KMS-11 (cell line): ENCODE data around the gene KCNAB1.

ENCODE experiments used
- H2AFZ ChIP-seq: fragments of 200-600 bp; sonication (generic); 2 replicates; pipeline ENCODE4 v1.6.1; 2016; ENCODE audit warnings: antibody characterized with exemption, mixed run types, low read depth
- H3K27ac ChIP-seq: fragments of 200-600 bp; sonication (generic); 2 replicates; pipeline ENCODE4 v1.6.1; 2016; ENCODE audit warnings: mild to moderate bottlenecking, mixed run types
- H3K27me3 ChIP-seq: fragments of 200-600 bp; sonication (generic); 2 replicates; pipeline ENCODE4 v1.6.1; 2017; ENCODE audit warnings: mild to moderate bottlenecking, low read depth, mixed run types, moderate library complexity; ENCODE audit not compliant: insufficient read depth
- H3K36me3 ChIP-seq: fragments of 200-600 bp; sonication (generic); 2 replicates; pipeline ENCODE4 v1.6.1; 2017; ENCODE audit warnings: mild to moderate bottlenecking, mixed run types; ENCODE audit not compliant: insufficient read depth
- H3K4me1 ChIP-seq: fragments of 200-600 bp; sonication (generic); 2 replicates; pipeline ENCODE4 v1.6.1; 2016; ENCODE audit warnings: mild to moderate bottlenecking, low read depth, mixed run types; ENCODE audit not compliant: poor library complexity, severe bottlenecking
- H3K4me2 ChIP-seq: fragments of 200-600 bp; sonication (generic); 2 replicates; pipeline ENCODE4 v1.7.0; 2016; ENCODE audit warnings: mild to moderate bottlenecking, mixed run types
- H3K4me3 ChIP-seq: fragments of 200-600 bp; sonication (generic); IDR thresholded peaks from 2 replicates; pipeline ENCODE4 v1.6.1; 2017; ENCODE audit warnings: low read depth, low read length, mixed read lengths; ENCODE audit not compliant: insufficient read depth
- H3K79me2 ChIP-seq: fragments of 200-600 bp; sonication (generic); 2 replicates; pipeline ENCODE4 v1.6.1; 2016; ENCODE audit warnings: low read depth, mixed run types; ENCODE audit not compliant: insufficient read depth
- H3K9ac ChIP-seq: fragments of 200-600 bp; sonication (generic); 2 replicates; pipeline ENCODE4 v1.6.1; 2016; ENCODE audit warnings: mild to moderate bottlenecking, mixed run types
- H4K20me1 ChIP-seq: fragments of 200-600 bp; sonication (generic); 2 replicates; pipeline ENCODE4 v1.6.1; 2016; ENCODE audit warnings: mild to moderate bottlenecking, mixed run types; ENCODE audit not compliant: insufficient read depth
- TF ChIP-seq, protein P1 (sequence below): fragments of 200-600 bp; sonication (generic); conservative IDR thresholded peaks from 2 replicates; pipeline ENCODE4 v1.6.1; 2017; ENCODE audit warnings: low read depth, mild to moderate bottlenecking, antibody characterized with exemption, low read length, moderate library complexity, mixed read lengths

The KCNAB1 gene

GRCh38 chr3:156535162-156535627 lies 414.8 kb downstream of the KCNAB1 start:
- no peaks in the 10 kb centered on the region for H3K36me3 ChIP-seq
- no peak overlapping the region for H3K4me3 ChIP-seq
- TF ChIP-seq, protein P1, sequence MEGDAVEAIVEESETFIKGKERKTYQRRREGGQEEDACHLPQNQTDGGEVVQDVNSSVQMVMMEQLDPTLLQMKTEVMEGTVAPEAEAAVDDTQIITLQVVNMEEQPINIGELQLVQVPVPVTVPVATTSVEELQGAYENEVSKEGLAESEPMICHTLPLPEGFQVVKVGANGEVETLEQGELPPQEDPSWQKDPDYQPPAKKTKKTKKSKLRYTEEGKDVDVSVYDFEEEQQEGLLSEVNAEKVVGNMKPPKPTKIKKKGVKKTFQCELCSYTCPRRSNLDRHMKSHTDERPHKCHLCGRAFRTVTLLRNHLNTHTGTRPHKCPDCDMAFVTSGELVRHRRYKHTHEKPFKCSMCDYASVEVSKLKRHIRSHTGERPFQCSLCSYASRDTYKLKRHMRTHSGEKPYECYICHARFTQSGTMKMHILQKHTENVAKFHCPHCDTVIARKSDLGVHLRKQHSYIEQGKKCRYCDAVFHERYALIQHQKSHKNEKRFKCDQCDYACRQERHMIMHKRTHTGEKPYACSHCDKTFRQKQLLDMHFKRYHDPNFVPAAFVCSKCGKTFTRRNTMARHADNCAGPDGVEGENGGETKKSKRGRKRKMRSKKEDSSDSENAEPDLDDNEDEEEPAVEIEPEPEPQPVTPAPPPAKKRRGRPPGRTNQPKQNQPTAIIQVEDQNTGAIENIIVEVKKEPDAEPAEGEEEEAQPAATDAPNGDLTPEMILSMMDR: no peak
- no peaks in the 10 kb centered on the region for H3K27me3 ChIP-seq
- H3K4me2 ChIP-seq: no peak overlapping the region
- H2AFZ ChIP-seq: no peak overlapping the region
- H3K4me1 ChIP-seq: peaks cover 9% of the 10 kb centered on the region
- H4K20me1 ChIP-seq: no peaks in the 10 kb centered on the region
- H3K79me2 ChIP-seq: no peaks in the 10 kb centered on the region
- H3K27ac ChIP-seq: no peak overlapping the region; the same call in 1 of the 2 replicates
- H3K9ac ChIP-seq: no peak overlapping the region

GRCh38 chr3:156535798-156536197 lies 415.4 kb downstream of the KCNAB1 start:
- peaks cover 9% of the 10 kb centered on the region for H3K4me1 ChIP-seq
- no peak overlapping the region for H3K9ac ChIP-seq
- no peak overlapping the region for H2AFZ ChIP-seq
- H3K4me3 ChIP-seq: no peak overlapping the region
- H4K20me1 ChIP-seq: no peaks in the 10 kb centered on the region
- H3K79me2 ChIP-seq: no peaks in the 10 kb centered on the region
- TF ChIP-seq, protein P1: no peak
- H3K27me3 ChIP-seq: no peaks in the 10 kb centered on the region
- no peaks in the 10 kb centered on the region for H3K36me3 ChIP-seq
- H3K4me2 ChIP-seq: no peak overlapping the region
- H3K27ac ChIP-seq: no peak overlapping the region; the same call in 1 of the 2 replicates

- TF ChIP-seq, protein P1: no peak
- peaks cover 9% of the 10 kb centered on the region for H3K4me1 ChIP-seq
- H3K9ac ChIP-seq: no peak overlapping the region
Observed at GRCh38 chr3:156536524-156537316, 416.3 kb downstream of the KCNAB1 start.

GRCh38 chr3:156539051-156539450 lies 418.7 kb downstream of the KCNAB1 start:
- Histone ChIP-seq H4K20me1 (no peaks in the 10 kb centered on the region), H2AFZ (no peak overlapping the region), H3K4me1 (peaks cover 17% of the 10 kb centered on the region), H3K27me3 (no peaks in the 10 kb centered on the region), H3K79me2 (no peaks in the 10 kb centered on the region), H3K4me3 (no peak overlapping the region), H3K4me2 (no peak overlapping the region), H3K36me3 (0 out of 2 replicates have a peak, but pooled peaks cover 9% of the 10 kb centered on the region), H3K27ac (no peak overlapping the region), H3K9ac (no peak overlapping the region)
- TF ChIP-seq, protein P1: no peak

More at GRCh38 chr3:156536524-156537316, 416.3 kb downstream of the KCNAB1 start:
- no peak overlapping the region for H3K4me2 ChIP-seq
- H3K4me3 ChIP-seq: no peak overlapping the region
- H3K27ac ChIP-seq: no peak overlapping the region
- no peaks in the 10 kb centered on the region for H3K36me3 ChIP-seq
- no peaks in the 10 kb centered on the region for H3K79me2 ChIP-seq
- no peaks in the 10 kb centered on the region for H4K20me1 ChIP-seq
- no peak overlapping the region for H2AFZ ChIP-seq
- H3K27me3 ChIP-seq: no peaks in the 10 kb centered on the region
